HG03196 (cell line): ENCODE measurements around the gene PTGS2.
"Not testable (repeated sequence)": the region's sequence is repeated elsewhere in the genome, so short reads cannot be mapped to it uniquely, and the experiment has no call there.

Experiments used
- ATAC-seq: cut with Tn5 transposase; IDR thresholded peaks from one replicate; pipeline ENCODE4 v1.9.1; 2021; ENCODE audit not compliant: unreplicated experiment

PTGS2 gene

DNA sequence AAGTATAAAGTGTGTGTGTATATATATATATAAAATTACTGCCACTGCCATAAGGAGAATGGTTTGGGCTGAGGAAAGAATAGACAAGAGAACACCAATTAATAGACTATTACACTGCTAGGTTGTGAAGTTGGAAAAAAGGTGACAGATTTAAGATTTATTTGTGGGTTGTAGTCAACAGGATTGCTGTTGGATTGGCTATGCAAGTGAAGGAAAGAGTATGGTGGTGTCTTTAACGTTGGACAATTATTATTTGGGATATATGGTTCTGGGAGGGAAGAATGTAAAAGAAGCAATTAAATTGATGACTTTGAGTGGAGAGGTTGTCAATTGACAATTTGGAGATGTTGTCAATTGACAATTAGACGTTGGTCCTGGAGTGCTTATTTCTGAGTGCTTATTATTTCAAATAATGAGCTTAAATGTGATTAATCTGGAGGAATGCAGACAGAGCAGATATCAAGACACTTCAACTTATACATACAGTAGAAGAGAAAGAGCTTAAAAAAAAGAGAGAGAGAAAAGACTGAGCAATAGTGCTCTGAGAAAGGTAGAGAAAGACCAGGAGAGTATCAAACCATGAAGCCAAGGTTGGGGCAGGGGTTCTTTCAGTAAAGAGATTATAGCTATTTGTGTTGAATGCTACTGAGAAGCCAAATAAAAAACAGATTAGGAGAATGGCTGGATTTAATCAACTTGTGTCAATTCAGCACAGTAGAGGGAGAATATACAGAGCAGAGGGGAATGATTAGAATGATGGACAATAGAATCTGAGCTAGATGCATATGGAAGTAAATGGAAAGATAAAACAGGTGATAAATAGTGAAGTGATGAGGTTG is 9.7 kb downstream of the PTGS2 start:
- no peak for ATAC-seq

DNA sequence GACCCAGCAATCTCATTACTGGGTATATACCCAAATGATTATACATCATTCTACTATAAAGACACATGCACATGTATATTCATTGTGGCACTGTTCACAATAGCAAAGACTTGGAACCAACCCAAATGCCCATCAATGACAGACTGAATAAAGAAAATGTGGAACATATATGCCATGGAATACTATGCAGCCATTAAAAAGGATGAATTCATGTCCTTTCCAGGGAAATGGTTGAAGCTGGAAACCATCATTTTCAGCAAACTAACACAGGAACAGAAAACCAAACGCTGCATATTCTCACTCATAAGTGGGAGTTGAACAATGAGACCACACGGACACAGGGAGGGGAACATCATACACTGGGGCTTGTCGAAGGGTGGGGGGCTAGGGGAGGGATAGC is 10.4 kb downstream of the PTGS2 start:
- not testable (repeated sequence) for ATAC-seq

DNA sequence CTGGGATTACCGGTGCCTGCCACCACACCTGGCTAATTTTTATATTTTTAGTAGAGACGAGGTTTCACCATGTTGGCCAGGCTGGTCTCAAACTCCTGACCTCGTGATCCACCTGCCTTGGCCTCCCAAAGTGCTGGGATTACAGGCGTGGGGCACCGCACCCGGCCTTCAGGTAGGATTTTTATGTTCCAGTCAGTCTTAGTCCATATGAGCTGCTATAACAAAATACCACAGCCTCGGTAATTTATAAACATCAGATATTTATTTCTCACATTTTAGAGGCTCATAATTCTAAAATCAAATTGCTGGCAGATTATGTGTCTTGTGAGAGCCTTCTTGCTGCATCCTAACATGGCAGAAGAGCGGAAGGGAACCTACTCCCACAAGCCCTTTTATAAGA is 16.0 kb downstream of the PTGS2 start:
- not testable (repeated sequence) for ATAC-seq

DNA sequence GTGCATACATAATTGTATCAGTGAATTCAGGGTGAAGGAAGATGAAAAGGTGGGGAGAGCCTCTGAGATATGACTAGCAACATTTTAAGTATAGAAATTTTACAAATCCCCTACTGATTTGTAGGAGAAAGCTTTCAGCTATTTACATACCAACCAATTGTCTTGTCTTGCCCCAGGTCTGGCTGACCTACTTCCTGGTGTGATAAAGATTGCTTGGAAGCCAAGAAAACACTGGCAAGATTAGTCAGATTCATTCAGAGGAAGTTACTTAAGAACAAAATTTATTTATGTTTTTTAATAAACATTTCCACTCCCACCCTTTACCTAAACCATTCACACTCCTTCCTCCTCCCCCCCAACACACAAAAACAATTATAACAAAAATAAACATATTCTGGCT is 17.5 kb downstream of the PTGS2 start:
- ATAC-seq = no peak

DNA sequence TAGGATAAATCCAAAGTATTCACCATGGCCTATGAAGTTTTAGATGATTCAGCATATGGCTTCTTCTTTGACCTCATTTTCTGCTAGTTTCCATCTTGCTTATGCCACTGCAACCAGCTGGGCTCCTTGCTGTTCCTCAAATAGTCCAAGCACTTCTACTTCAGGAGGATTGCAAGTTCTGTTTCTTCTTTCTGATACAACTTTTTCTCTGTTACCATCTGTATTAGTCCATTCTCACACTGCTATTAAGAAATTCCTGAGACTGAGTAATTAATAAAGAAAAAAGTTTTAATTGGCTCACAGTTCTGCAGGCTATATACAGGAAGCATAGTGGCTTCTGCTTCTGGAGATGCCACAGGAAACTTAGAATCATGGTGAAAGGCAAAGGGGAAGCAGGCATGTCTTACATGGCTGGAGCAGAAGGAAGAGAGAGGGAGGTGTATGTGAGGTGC is 20.3 kb downstream of the PTGS2 start:
- ATAC-seq = no peak

DNA sequence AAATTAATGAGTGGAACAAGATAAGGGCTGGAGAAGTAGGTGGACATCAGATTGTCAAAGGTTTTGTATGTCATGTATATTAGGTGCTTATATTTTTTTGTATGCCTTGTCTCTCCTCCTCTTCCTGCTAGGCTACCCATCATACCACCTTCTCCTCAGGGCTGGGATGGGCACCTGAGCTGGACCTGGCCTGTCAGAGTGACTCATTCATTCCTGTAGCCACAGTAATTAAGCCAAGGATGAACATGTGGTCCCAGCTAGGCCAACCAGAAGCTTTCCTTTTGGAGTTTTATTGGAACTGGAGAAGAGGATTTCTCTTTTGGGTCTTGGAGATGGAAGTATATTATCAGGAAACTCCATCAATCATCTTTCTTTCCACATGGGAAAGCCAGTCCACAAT is 21.2 kb downstream of the PTGS2 start:
- no peak for ATAC-seq

DNA sequence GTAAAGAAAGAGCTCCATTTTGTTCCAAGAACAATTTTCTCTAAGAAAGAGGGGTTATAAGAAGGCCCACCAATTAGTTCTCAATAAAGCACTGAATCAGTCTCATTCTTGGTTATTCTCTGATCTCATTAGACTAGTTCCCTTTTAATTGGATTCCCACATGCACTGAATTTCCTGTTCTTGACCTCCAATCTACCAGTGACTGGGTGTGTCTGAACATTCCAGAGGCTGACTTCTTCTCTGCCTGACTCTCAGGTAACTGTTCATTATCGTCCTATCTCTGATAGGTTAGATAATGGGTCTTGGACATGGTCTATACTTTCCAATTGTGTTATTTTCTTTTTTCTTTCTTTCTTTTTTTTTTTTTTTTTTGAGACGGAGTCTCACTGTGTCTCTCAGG is 22.7 kb downstream of the PTGS2 start:
- no peak for ATAC-seq

DNA sequence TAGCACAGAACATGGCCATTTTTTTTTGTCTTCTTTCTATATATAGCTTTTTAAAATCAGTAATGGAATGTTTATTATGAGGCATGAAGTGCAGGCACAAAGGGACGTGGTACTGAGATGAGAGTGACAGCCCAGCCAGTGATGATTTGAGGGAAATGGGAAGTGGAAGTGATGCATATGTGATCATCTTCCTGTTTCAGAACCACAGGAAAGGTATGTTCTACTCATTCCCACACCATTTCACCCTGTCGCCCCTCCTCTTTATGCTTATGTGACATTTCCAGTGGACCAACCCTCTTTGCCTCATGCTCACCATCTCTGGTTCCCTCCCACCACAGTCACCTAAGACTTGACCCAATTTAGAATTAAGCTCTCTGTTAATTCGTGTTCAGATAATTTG is 24.3 kb downstream of the PTGS2 start:
- no peak for ATAC-seq

DNA sequence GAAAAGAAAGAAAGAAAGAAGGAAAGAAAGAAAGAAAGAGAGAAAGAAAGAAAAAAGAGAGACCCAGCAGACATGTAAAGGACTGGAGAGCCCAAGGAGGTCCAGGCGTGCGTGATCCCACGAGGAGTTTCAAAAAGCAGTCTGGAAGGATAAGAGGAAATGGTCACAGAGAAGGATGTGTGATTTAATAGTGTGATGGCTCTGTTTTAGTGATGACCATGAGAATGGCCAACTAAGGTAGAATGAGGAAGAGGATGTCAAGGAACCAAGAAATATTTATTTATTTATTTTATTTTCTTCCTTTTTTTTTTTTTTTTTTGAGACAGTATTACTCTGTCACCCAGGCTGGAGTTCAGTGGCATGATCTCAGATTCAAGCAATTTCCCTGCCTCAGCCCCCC is 25.5 kb downstream of the PTGS2 start:
- ATAC-seq = no peak

DNA sequence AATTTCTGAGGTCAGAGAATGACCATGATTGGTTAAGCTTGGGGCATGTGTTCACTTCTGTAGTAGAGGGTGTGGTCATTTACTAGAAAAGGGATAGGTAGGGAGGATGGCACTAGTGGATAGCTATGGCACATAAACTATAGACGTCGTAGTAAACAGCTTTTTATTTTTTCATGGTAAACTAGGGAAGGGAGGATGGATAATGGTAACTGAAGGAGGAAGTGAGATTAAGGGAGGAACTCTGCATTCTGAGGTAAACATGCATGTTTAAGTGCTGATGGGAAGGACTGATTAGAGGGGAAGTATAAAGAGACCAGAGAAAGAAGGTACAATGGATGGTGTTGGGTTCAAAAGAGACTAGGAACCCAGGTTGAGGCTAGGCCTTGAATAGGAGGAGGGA is 26.9 kb downstream of the PTGS2 start:
- ATAC-seq = no peak

DNA sequence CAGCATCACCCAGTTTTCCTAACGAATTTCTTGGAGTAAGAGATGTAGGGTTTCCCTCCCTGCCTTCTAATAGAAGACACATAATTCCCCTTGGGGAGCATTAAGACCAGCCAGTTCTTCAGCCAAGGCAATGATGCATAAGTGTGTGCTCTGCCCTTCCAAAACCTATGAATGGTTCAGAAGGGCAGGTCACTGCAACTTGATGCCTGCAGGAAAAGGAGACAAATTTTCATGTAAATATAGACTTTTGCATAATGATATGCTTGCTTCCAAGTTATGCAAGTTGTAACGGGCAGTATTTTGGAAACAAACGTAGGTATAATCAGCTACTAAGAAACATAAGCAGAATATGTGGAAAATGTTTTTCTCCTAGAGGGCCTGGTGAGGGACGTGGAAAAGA is 31.6 kb downstream of the PTGS2 start:
- ATAC-seq = no peak

DNA sequence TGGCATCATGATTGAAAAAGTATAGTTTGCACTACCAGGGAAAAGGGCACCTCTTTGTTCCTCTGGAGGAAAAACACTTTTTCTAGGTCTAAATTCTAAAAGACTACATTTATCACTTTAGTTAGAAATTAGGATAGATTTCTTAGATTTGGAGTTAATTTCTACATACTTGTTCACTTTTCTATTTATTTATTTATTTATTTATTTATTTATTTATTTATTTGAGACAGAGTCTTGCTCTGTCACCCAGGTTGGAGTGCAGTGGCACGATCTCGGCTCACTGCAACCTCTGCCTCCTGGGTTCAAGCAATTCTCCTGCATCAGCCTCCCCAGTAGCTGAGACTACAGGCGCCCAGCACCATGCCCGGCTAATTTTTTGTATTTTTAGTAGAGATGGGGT is 32.2 kb downstream of the PTGS2 start:
- ATAC-seq = not testable (repeated sequence)

DNA sequence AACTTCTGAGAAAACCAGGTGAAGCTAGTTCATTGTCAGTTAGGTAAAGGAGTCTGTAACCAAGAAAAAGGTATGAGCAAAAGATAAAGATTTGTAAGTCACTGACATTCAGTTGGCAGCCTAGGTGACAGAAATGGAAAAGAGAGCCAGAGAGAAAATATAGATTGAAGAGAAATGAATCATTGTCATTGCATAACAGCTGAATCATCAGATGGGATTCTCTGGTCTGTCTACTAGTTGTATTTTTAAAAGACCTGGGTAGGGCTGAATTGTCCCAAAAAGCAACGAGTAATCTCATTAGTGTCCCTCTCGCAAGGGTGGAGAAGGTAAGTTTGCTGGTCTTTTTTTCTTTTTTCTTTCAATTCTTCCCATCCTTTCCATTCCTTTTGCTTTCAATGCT is 36.6 kb downstream of the PTGS2 start:
- ATAC-seq = no peak

DNA sequence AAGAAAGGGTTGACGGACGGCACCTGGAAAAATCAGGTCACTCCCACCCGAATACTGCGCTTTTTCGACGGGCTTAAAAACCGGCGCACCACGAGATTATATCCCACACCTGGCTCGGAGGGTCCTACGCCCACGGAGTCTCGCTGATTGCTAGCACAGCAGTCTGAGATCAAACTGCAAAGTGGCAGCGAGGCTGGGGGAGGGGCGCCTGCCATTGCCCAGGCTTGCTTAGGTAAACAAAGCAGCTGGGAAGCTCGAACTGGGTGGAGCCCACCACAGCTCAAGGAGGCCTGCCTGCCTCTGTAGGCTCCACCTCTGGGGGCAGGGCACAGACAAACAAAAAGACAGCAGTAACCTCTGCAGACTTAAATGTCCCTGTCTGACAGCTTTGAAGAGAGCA is 42.7 kb downstream of the PTGS2 start:
- ATAC-seq = not testable (repeated sequence)

DNA sequence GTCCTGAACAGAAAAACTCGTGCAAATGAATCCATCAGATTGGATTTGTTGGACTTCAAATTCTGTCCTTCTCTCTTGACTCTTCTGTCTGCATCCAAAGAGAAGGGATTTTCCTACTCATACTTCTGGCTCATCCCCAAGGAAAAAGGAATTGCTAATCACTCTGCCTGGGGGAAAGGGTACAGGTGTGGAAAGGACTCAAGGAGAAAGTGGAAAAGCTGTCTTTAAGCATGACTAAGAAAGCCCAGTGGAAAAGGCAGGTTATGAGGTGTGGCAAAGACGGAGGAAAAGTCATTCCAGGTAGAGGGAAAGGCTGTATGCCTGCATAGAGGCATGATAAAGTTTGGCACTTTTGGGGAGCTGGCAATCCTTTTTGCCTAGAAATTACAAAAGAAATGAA is 43.4 kb downstream of the PTGS2 start:
- ATAC-seq = no peak

DNA sequence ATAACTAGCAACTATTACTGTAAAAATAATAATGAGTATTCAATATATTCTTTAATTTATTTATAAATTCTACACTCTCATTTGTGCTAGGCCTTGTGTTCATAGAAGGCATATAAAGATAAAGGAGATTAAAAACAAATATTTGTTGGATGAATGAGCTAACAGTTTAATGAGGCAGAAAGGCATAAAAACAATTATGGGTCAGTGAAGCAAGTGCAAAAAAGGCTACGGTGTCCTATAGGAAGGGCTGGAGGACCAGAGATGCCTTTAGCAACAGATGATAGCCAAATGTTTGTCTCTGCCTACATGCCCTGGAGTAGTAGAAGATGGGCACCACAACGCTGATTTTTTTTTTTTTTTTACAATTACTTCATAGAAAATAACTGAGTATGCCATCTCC is 45.7 kb downstream of the PTGS2 start:
- no peak for ATAC-seq

DNA sequence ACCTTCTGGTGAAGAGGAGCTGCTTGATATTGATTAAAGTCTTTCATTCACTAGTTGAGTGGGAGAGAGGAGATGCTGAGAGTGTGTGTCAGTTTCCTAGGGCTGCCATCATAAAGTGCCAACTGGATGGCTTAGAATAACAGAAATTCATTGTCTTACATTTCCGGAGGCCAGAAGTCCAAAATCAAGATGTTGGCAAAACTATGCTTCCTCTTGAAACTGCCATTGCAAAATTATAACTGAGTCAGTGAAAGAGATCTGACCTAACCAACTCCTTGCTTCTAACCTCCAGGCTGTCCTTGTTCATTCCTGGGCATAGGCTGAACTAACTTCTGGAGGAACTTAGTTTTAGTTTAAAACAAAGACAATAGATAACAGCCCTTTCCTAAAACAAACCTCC is 47.1 kb downstream of the PTGS2 start:
- no peak for ATAC-seq

DNA sequence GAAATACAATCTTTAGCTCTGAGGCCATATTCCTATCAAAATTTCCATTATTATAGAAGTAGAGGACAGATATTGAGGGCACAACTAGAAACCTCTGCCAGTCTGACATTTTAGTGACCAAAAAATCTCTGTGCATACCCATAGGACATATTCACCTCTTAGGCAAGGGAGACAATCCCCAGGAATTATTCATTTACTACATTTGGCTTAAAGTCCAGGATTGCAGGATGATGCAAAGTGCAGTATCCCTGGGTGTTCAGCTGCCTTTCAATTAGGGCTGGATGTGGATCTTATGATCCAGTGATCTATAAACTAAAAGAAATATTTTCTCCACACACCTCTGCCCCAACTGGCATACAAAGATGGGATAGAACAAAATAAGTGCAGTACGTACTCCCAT is 50.9 kb downstream of the PTGS2 start:
- ATAC-seq = no peak

DNA sequence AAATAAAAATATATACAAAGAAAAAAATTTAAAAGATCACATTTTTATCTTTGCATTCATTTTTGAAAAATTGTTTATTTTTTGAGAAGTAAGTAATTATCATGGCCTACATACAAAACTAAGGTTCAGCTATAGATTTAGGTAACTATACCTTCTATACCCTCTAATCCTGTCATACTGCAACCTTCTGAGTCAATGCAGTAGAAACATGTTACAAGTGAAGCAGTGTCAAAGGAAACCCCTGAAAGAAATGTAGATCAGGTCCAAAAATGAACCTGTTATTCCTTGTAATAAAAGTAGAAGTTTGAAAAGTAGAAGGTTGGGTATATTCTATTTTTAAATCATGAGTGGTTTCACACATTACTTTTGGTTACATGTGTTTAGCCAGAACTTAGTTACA is 51.3 kb downstream of the PTGS2 start:
- no peak for ATAC-seq

DNA sequence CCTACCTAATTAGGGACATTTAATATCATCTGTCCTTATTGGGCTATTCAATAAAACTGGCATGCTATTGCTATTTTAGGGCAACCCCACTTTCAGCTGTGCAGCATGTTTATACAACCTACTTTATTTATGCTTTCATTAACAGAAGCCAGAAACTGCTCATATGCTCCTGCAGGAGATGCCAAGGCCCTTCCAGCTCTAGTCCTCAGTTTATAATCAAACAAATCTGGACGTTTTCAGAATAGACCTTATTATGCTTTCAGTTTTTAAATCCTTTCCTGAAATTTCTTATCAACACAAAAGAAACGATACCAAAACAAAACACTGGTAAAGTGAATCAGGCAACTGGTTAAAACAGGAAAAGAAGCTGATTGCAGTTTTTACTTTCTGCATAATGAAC is 53.2 kb downstream of the PTGS2 start:
- ATAC-seq = no peak

DNA sequence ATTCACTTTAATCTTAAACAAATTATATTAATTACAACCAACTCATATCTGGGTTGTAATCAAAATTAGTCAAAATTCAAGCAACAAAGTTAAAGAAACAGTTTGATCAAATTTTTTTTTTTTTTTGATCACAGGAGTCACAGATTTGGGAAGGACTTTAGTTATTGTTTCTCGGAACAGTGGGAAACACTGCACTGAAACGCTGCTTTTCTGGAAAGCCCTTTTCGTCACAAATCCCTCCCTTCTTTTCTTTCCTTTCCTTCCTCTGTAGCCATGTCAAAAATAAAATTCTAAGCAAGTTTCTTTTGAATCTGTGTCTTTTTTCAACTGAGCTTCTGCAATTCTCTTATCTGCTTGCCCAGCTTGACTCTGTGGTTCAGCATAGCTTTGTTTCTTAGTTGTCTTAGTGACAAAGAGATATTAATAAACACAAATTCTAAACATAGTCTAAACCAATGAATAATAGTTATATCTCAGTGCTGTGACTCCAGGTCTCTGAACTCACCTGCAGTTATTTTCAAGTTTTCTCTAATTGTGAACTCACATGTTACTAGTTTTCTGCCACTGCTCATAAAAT is 53.8 kb downstream of the PTGS2 start:
- no peak for ATAC-seq

DNA sequence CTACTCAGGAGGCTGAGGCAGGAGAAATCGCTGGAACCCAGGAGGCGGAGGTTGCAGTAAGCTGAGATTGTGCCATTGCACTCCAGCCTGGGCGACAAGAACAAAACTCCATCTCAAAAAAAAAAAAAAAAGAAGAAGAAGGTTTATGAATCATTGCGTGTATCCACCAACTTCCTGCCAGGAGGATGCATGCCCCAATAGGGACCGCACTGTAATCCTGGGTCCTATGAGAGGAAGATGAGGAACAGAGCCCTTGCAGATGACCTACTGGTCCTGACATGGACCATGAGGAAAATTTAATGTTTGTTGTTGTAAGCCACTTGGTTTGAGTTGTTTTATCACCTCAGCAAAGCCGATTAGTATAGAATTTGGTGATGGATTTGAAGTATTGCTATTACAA is 56.7 kb downstream of the PTGS2 start:
- no peak for ATAC-seq
